Measurements from ENCODE around the gene NHS.

NHS gene

DNA sequence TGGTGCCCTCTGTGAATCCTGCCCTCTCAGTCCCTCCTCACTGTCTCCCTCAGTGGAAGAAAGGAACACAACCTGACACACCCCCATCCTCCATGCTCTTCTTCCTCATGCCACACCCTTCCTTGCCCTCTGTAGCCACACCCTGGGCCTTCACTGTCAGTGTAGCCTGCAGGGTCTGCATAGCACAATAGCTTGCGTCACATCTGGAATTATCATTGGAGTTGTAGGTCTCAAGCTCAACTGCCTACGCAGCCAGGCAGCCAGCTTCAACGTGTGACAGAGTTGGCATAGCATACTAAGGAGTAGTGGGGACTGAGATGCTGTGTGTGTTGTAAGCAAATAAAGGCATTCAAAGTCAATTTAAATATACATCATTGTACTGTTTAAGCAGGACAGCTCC lies 248.8 kb downstream of the NHS start:
- DNase-seq (ENCODE audit: low spot score) = no peak

DNA sequence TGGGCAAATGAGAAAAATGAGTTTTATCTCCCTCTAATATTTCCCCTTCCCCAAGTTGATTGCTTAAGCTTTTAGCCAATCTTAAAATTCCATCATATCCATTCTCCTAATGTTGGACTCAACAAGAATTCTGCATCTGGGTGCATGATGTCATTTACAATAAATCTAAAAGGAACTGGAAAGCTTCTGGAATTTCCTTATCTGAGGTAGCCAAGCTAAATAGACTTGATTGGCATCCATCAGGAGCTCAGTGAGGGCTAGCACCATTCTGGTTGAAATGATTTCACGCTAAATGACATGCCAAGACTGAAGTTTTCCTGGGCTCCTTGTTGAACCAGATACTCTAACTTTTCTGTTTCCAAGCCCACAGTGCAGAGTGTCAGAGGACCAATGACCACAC lies 252.0 kb downstream of the NHS start:
- DNase-seq (ENCODE audit: low spot score) = no peak

DNA sequence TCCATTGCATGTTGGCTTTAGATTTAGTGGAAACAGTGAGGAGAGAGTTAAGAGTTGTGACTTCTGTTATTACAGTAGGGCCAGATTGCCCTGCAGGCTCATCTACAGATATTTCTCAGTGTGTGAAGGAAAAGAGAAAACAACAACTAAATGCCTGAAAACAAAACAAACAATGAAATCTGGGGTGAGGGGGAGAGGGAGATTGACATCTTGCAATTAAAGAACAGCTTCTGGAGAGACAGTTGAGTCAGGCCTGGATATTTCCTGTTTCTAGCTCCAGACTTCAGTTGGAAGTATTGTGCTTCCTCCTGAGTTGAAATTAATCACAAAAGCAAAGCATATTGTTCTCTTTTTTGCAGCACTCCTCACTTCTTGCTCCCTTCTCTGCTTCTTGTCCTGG lies 254.0 kb downstream of the NHS start:
- DNase-seq (ENCODE audit: low spot score) = no peak

DNA sequence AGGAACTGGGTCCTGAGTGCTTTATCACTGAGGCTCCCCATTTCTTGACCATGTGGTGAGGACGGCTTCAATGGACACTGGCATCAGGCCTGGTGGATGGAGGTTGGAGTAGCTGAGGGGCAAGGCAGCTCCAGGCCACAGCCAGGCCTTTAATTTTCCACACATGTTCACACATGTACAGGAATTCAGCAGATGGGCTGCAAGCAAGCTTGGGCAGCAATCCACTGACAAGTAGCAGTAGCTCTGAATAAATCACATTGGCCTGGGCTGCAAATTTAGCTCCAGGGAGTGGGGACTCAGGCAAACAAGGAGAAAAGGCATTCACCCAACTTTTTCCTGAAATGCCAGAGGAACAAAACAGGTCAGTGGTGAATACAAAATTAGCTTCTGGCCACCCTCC lies 254.5 kb downstream of the NHS start:
- DNase-seq (ENCODE audit: low spot score) = no peak

DNA sequence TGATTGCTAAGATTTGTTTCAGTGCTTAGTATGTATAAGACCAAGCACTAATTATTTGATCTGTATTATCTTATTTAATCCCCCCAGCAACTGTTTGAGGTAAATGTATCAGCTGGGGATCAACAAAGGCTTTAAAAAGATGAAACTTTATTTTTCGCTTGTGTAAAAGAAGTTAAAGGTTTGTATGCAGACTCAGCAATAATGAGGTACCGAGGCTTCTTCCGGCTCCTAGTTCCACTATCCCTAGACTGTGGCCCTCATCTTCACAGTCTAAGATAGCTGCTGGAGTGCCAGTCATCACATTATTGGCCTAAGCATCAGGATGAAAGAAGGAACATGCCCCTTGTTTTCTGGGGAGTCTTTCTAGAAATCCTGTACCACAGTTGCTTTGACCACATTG lies 256.6 kb downstream of the NHS start:
- DNase-seq (ENCODE audit: low spot score) = no peak

DNA sequence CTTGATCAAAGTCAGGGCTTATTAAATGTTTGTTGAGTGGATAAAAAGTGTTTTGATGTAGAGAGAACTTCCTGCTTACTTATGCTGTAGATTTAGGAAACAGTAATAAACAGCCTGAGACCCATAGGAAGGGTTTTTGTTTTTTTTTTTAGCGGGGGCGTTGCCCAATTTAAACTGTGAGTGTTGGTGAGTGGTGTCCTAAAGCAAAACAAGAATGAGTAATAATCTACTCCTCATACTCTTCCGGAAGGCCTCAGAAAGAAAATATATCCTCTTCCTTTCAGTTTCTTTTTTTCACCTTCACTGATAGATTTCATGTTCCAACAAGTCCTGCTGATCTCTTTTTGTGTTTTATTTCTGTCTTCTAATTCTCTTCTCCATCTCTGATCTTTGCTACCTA lies 257.9 kb downstream of the NHS start:
- DNase-seq (ENCODE audit: low spot score) = no peak

DNA sequence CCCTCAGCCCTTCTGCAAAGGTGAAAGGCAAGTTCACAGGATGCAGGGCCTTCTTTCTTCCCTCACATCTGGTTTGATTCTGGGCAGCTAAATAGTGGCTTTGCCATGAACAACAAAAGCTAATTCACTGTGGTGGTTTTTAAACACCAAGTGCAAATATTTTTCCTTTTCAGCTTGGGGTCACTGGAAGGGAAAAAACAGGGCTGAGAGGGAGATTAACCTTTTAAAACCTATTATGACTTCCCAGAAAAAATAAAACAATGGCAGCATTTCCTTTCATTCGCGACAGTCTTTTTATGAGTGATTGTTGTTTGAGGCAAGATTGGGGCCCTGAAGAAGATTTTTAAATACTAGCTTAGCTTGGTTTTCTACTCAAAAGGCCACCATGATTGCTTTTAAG lies 258.5 kb downstream of the NHS start:
- no peak for DNase-seq (ENCODE audit: low spot score)

DNA sequence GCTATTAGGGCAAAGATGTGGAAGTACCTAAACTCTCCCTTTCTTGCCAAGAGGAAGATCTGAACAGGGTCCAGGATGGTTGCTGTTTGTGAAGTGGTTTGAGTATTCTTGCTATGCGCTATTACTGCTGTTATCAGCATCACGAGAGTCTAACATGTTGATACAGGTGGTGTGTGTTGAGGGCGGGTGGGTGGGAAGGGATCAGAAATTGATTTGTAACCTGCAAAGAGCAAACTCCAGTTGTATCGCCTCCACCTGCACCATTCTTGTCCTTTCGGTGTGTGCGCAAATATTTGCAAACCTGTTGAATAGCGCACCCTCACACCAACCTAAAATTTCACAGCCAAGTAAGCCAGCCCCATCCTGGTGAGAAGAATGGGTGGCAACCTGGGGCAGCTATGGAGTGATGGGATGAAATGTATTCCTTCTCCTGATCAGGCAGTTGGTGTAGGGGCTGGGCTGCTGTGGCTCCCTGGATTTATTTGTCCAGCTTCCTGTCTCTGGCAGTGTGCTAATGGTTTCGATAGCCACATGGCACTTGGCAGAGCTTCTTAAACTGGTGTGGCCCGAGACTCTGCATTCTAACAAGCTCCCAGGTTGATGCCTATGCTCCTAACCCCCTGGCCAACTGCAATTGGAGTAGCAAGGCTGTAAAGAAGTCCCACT lies 259.7 kb downstream of the NHS start:
- no peak for DNase-seq (ENCODE audit: low spot score)

DNA sequence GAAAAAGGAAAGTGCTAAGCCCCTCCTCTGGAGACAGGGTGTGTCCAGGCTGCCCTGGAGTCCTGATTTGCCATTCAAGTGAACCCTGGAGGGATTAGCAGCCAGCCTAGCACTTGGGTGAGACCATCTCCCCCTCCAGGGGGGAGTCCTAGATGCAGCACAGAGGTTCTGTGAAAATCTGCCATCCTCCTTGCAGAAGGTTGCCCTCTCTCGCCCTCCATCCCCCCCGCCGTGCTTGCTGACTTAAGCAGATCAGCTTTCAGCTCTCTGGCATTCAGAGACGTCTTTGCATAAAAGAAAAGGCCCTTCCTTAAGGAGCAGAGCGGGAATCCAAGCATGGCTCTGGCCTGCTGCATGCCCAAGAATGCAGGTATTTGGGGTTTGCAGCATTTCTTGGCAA lies 260.2 kb downstream of the NHS start:
- peak; percentile 0 for DNase-seq (ENCODE audit: low spot score)

DNA sequence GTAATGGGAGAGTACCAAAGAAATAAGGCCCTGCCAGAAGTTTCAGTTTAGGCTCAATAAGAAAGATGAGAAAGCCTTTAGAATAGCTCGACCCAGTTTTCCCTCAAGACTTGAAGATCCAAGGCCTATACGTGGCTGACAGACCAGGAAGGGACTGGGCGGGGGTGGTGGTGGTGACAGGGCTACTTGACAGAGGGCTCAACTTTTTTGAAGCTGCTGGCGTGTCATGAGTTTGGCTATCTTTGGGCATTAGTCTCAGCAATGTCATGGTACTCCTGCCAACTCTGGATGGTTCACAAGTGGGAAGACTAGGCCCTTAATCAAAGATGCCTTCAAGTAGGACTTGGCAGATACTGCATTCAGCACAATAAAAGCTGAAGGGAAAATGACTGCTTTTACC lies 262.2 kb downstream of the NHS start:
- DNase-seq (ENCODE audit: low spot score) = no peak

DNA sequence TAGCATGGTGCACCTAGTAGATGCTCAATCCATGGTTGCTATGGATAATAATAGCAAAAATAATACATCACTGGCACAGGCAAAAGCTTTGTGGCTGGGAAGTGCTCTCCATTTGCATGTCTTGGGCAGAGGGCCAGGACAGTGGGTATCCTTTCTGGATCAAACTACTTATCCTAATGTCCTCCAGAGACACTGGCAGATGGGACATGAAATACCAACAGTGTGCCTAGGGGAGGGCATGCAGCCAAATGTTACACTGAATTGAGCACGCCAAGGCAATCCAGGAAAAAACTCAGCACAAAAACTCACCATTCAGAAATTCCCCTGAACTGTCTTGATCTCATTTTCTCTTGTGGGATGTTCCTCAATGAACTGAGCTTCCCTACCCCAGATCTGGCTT lies 263.7 kb downstream of the NHS start:
- no peak for DNase-seq (ENCODE audit: low spot score)

DNA sequence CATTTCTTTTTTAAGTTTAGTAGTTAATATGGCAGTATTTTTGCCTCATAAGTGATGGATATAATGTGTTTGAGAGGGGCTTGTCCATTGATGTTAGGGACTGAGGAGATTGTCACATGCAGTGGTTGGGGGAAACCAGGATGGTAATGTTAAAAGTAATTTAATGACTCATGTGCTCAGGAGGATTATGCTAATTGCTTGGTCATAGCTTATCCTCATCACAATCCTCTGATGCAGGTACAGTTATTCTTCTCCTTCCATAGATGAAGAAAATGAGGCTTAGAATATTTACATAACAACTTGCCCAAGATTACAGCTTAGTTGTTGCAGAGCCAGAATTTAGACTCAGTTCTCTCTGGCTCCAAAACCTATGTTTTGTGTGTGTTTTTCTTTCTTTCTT lies 267.9 kb downstream of the NHS start:
- DNase-seq (ENCODE audit: low spot score) = no peak

DNA sequence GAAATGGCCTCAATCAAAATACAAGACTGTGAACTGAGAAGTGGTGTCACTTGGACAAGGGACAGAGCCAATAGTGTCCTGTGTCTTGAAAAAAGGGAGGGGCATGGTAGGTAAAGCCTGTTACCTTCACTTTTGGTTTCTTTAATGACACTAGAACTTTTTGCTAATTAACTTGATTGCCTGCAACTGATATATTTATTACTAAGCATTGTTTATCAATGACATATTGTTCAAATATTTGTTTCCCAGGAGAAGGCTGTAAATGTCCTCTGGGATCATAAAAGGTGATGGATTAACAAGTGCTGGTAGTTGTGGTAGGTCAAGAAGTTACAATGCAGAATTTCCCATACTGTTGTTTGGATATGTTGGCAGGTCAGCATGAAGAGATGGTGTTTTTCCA lies 268.5 kb downstream of the NHS start:
- no peak for DNase-seq (ENCODE audit: low spot score)

DNA sequence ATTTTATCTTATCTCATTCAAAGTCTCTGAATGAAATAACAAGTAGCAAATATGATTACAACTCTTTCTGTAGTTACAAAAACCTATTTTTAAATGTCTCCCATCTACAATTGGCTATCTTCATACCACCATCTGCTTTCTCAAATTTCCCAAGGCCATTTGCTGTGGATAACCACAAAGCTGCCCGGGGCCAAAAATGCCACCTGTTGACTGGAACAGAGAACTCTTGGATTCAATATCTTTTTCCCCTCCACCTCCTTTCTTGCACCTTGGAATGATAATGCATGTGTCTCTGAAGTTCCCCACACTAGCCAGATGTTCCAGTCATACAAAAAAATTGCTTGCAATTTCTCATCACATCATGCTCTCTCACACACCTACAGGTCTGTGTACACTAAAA lies 269.0 kb downstream of the NHS start:
- DNase-seq (ENCODE audit: low spot score) = no peak

DNA sequence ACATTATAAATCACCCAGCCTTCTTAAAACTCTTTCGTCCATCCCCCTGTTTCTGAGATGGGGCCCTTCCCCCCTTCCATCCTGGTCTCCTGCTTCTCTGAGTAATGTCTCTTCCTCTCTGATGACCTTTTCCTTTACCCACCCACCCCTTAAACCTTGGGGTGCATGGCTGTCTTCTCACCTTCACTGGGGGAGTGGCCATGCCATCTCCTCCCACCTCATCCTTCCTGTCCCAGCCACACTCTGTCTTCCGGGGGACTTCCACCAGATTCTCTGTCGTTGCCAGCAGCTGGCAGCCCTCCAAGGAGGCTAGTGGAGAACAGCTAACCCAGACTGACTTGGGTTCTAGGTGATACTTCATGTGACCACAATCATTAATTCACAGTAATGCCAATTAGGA lies 279.1 kb downstream of the NHS start:
- no peak for DNase-seq (ENCODE audit: low spot score)

DNA sequence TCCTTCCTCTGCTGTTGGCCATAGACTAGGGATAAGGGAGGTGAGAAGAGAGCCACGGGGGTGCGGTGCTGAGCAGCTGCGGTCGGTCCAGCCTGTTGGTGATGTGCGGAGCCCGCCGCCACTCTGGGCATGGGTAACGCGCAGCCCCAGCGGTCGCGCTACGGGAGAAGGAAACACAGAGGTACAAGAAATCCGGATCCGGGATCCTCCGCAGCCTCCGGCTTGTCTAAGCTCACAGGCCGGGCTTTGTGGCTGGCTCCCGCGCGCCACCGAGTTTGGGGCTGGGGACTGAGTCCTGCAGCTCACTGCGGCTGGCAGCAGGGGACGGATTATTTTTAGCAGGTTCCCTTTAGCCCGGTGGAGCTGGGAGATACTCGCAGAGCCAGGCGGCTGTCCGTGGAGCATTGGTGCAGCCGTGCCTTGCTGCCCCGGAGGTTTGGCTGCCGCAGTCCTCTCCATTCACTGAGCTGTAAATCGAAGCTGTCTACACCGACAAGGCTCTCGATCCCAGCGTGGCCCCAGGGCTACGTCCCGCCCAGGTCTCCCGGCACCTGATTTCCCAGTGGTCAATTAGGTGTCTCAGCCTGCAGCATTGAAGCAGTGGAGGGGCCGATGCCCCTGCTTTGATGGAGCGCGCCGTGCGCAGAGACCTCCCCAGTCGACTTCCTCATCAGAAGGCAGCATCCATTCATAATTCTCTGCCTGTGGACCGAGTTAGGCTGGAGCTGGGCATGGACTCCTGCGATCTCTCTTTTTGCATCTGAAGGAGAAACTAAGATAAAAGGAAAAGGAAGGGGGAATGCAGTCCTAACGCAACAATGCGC lies 280.4 kb downstream of the NHS start:
- no peak for DNase-seq (ENCODE audit: low spot score)

DNA sequence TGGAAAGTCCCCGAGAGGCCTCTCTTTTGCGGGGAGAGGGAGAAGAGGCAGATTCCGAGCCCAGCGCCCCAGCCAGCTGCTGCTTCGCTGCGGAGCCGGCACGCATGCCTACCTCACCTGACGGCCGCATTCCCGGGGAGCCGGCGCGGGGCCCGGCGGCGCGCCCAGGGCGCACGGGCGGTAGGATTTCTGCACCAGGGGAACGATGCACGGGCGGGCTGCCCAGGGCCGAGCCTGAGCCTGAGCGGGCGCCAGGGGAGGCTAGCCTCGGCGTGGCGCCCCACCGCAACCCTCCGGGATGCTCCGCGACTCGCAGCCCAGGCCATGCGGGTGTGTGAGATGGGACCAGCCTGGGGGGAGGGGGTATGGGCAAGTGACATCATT lies 281.0 kb downstream of the NHS start:
- DNase-seq (ENCODE audit: low spot score) = no peak

DNA sequence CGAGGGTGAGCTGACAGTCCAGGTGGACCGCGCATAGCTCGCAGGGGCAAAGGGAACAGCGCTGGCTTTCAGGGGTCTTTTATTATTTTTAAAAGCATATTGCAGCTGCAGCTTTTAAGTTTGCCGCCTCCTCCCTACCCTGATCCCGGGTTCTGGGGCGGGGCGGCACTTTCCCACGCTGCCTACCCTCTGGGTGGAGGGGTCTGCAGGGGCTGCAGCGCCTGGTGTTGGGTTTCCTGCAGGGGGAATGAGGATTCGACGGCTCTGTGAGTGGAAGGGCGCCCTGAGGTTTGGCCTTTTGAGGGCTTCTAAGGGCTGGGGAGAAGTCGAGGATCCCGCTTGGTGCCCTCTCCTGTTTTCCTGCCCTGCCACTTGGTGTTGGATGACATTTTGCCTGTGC lies 281.6 kb downstream of the NHS start:
- DNase-seq (ENCODE audit: low spot score) = no peak

DNA sequence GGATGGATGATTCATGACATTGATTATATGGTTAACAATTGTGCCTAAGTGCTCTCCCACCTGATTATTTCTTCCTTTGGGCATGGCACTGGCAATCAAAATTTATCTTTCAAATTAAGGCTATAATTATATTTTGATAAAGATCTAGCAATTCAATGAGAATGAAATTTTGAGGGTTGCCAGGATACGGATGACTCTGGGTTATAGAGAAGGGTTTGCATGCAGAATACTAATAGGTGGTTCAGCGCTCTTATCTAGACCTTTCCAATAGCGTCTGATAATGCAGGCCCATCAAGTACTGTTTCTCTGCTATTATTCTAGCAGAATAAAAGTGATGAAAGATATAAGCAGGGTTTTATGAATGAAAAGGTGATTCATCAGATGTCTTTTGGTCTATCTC lies 287.4 kb downstream of the NHS start:
- no peak for DNase-seq (ENCODE audit: low spot score)

DNA sequence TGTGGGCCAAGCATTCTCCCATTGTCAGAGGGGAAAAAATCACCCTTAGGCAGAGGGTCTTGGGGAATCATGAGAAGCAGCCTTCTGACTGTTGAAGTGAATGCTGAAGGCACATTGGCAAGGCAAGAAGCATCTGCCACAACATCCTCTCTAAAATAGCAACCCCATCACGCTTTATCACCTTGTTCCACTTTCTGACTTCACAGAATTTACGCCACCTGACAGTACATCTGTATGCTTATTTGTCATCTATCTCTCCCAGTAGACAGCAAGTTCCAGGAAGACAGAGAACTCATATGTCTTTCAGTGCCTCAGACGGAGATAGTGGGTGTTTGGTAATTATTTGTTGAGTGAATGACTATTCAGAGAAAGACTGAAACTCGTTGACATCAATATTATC lies 293.9 kb downstream of the NHS start:
- no peak for DNase-seq (ENCODE audit: low spot score)

DNA sequence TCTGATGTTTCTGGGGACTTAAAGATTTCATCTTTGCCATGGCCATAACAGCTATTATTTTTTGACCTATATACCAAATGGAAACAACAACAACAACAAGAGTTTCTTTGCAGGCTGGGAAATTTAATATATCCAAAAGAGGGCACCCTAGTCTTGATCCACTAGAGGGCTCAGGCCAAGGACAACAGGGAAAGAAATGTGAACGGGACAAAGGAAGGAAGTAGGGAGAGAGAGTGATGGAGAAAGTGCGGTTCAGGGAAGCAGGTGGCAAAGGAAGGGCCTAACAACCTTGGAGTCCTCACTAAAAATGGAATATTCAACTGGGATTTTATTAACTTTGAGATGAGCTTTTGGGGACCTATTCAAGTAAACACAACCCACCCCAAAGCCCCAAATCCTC lies 294.5 kb downstream of the NHS start:
- DNase-seq (ENCODE audit: low spot score) = no peak

DNA sequence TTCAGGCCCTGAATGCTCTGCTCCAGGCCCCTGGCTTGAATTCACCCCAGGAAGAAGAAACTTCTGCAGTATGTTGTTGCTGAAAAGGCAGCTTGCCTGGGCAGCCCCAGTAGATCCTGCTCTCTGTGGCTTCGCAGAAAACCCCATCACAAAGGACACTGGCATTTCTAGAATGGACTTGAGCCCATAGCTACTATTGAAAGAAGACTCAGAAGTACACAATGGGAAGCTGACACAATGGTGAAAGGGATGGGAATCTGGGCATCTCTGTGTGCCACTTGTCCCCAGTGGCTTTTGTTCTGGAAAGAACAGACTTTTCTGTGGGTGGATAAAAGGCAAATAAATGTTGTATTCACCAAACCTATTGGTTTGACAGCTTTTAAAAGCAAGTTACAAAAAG lies 294.9 kb downstream of the NHS start:
- no peak for DNase-seq (ENCODE audit: low spot score)

DNA sequence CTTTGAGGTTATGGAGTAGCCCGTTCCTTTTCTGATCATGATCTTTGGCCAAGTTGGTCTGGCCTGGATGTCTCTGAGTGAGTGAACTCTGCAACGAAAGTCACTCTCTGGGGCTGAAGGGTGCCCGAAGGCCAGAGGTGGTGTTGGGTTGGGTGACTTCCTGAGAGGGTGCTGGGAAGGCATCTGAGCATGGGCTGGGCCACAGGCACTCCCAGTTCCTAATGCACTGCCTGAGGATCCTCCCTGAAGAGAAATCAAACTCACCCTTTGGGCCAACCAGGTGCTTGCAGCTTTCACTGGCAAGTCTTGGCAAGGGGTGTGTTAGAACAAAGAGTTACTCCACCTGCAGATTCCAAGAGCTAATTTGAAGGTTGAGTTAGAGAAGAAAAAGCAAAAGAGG lies 295.9 kb downstream of the NHS start:
- no peak for DNase-seq (ENCODE audit: low spot score)

DNA sequence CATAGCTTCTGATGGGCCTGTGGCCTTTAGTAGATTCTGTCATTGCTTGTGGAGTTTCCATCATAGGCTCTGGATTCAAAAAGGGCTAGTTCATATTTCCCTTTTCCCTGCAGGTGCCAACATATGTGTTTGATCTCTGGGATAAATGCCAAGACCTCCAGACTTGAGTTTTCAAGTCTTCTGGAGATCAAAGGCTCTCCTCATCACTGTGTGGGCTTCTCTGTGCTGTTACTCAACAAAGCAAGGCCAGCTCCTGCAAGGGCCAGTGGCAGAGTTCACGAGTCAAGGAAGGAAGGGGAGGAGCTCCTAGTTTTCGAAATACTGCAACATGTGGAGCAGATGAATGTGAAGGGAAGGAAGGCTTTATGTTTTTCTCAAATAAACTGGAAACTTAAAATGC lies 299.6 kb downstream of the NHS start:
- no peak for DNase-seq (ENCODE audit: low spot score)

Measured in NAMALWA (cell line).